ENCODE measurements around the gene CAMK2D.
A peak's percentile ranks its signal among the peaks of the same experiment; 100 is the strongest.
"Not testable (repeated sequence)": the region's sequence is repeated elsewhere in the genome, so short reads cannot be mapped to it uniquely, and the experiment has no call there.

Gene CAMK2D

DNA sequence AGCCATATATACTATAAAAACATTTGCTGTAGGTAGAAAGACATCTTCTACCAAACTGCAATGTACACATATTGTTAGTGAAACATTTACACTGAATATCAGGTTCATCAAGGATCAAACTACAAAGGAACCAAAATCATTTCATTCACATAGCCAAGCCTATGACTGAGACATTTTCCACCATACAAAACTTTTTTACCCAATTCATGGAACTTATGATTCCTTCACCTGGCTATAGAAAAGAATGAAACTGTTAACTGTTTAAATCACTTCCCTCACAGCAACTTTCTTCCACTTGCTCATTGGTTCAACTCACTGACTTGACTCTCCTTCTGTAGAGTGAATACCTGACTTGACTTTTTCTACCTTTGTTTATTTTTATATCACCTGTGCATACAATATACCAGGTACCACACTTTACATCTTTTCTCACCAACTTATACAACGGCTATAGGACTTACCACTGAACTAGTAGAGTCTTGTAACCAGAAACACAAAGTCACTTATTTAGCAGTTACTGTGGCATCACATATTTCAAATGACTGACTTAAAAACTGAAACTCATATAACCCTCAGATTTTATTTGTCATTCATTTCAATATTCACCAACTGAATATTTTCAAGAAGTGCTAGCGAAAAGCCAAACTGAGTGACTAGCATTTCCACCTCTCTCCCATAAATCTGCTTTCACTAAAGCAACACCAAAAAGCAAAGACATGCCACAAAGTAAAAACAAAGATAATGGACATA lies 30.9 kb downstream of the CAMK2D start:
- DNase-seq (ENCODE audit: low read depth) = no peak

DNA sequence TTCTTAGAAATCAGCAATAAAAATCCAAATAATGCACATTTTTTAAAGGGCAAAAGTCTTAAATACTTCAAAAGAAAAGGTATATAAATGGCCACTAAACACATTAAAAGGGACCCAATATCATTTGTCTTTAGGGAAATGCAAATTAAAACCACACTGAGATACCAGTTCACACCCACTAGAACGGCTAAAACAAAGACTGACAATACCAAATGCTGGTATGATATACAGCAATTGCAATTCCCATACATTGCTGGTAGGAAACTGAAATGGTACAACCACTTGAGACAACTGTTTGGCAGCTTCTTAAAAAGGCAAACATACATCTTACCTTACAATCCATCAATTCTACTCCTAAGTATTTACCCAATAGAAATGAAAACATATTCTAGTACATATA lies 33.7 kb downstream of the CAMK2D start:
- no peak for DNase-seq (ENCODE audit: low read depth)

DNA sequence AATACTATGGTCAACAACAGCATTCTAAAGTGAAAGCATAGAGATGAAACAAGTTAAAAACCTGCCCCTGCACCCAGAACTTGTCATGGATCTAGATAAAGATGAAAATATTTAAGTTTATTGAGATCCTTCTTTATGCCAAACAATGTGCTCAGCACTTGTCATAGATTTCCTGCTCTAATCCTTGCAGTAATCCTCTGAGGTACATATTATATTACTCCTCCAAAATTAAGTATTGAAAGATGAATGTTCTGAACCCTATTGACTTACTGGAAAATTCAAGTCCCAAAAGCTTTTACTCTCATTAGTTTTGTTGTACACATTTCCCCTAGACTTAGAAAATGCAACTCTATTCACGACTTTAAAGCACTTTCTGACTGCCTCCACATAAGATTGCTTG lies 35.6 kb downstream of the CAMK2D start:
- no peak for DNase-seq (ENCODE audit: low read depth)

- no peak for DNase-seq (ENCODE audit: low read depth)
Observed at GRCh38 chr4:113718252-113718651, 43.3 kb downstream of the CAMK2D start.

- DNase-seq (ENCODE audit: low read depth) = no peak
Observed at GRCh38 chr4:113711883-113712662, 49.5 kb downstream of the CAMK2D start.

DNA sequence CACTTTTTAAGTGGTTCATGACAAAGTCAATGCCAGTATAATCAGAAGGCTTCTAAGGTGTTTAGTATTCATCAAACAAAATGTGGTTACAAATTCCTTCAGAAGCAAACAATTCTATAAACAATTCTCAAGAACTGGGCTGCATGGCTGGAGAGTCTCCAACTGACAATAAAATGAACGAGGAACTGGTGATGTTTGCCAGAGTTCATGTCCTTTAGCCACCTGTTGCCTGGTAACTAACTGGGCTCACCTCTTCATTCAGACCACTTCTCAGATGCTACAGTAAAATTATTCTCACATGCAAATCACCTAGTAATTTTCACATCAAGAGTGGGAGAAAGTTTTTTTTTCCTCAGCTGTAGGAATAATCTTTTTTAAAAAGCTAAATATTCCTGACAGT lies 53.3 kb downstream of the CAMK2D start:
- no peak for DNase-seq (ENCODE audit: low read depth)

- DNase-seq (ENCODE audit: low read depth) = no peak
Observed at GRCh38 chr4:113707048-113707447, 54.5 kb downstream of the CAMK2D start.

DNA sequence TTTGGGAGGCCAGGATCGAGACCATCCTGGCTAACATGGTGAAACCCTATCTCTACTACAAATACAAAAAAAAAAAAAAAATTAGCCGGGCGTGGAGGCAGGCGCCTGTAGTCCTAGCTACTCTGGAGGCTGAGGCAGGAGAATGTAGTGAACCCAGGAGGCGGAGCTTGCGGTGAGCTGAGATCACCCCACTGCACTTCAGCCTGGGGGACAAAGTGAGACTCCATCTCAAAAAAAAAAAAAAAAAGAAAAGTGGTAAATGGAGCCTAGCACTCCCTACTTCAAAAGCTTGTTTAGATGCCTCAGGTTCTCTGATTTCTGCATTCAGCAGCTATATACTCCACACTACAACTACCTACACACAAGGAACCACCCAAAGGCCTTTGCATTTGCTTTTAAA lies 56.4 kb downstream of the CAMK2D start:
- DNase-seq (ENCODE audit: low read depth) = not testable (repeated sequence)

DNA sequence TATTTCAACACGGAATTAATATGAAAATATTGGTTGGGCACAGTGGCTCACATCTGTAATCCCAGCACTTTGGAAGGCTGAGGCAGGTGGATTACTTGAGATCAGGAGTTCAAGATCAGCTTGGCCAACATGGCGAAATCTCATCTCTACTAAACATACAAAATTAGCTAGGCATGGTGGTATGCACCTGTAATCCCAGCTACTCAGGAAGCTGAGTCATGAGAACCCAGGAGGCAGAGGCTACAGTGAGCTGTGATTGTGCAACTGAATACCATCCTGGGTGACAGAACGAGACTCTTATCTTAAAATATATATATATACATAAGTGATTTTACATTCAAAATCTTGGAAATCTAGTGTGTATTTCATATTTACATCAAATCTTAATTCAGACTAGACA lies 58.9 kb downstream of the CAMK2D start:
- not testable (repeated sequence) for DNase-seq (ENCODE audit: low read depth)

GRCh38 chr4:113701169-113701568 lies 60.4 kb downstream of the CAMK2D start:
- no peak for DNase-seq (ENCODE audit: low read depth)

GRCh38 chr4:113700602-113701150 lies 60.9 kb downstream of the CAMK2D start:
- no peak for DNase-seq (ENCODE audit: low read depth)

GRCh38 chr4:113699772-113700171 lies 61.8 kb downstream of the CAMK2D start:
- no peak for DNase-seq (ENCODE audit: low read depth)

DNA sequence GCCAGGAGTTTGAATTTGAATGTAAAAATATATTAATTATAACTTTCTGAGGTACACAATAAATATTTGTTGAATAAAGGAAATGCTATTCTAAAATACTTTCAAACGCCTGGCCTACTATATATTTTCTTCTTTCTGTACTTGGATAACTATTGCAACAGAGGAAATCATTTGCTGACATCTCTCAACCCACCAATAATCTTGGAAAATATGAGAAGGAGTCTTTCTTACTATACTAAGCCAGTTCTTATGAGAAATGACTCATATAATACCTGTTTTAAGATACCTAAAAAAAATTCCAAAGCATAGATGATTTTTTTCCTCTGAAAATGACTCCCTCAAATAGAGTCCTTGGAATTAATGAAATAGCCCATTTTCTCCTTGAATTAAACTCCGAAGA lies 64.1 kb downstream of the CAMK2D start:
- DNase-seq (ENCODE audit: low read depth) = no peak

DNA sequence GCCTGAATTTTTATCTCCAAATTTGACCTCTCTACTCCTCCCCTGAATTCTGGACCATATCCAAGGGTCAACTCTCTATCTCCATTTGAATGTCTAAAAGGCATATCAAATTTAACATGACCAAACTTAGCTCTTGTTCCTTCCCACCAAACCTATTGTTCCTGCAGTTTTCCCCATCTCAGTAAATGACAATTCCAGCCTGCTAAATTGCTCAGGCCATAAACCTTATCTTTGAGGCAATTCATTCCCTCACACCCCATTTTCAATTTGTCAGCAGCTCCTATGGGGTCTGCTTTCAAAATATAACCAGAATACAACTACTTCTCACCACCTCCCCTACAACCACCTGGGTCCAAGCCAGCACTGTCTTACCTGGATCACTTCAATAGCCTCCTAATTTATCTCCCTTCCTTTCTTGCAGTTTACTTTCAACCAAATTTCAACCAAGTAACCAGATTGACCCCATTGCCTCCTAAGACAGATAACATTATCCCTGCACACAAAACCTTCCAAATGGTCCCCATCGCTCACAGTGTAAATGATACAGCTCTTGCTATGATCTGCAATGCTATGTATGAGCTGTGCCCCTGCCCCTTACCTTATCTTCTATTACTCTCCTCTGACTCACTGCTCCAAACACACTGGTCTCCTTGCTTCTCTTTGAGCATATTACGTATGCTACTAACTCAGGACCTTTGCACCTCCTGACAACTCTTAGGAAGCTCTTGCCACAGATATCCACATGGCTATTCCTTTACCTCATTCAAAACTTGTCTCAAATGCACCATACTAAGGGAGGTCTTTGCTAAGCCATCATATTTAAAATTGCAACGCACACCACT lies 66.0 kb downstream of the CAMK2D start:
- DNase-seq (ENCODE audit: low read depth) = no peak

GRCh38 chr4:113694008-113694407 lies 67.5 kb downstream of the CAMK2D start:
- no peak for DNase-seq (ENCODE audit: low read depth)

GRCh38 chr4:113692809-113693411 lies 68.6 kb downstream of the CAMK2D start:
- DNase-seq (ENCODE audit: low read depth) = no peak

DNA sequence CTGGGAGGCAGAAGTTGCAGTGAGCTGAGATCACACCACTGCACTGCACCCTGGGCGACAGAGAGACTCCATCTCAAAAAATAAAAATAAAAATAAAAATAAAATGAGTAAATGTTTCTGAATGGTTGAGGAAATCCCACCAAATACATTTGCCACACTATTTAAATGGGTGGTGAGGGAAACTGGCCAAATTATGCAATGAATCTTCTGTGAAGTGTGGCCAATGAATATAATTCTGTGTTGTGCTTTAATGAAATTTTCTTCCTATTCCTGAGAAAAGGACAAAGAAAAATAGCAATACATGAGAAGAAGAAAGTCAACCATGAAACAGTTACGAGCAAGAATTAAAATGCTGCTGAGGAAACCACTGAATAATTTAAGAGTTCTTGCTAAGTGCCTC lies 69.9 kb downstream of the CAMK2D start:
- DNase-seq (ENCODE audit: low read depth) = no peak

- no peak for DNase-seq (ENCODE audit: low read depth)
Observed at GRCh38 chr4:113689394-113689793, 72.1 kb downstream of the CAMK2D start.

- no peak for DNase-seq (ENCODE audit: low read depth)
Observed at GRCh38 chr4:113687067-113687718, 74.3 kb downstream of the CAMK2D start.

GRCh38 chr4:113685157-113685556 lies 76.4 kb downstream of the CAMK2D start:
- not testable (repeated sequence) for DNase-seq (ENCODE audit: low read depth)

- peak; percentile 51 for DNase-seq (ENCODE audit: low read depth)
Observed at GRCh38 chr4:113684534-113685091, 76.9 kb downstream of the CAMK2D start.

Data from GM04503 (cell line).